ENCODE data around the gene CMTM3.

GRCh38 chr16:66658143-66658859, 53.8 kb downstream of the CMTM3 start:
- TF ChIP-seq CTCF (IDR thresholded peaks at IDR 0.05): no peak
- TF ChIP-seq POLR2A (IDR thresholded peaks at IDR 0.05): no peak
